NCI-H2107 treated with DMSO at 0.1 percent for 48 hours (cell line): ENCODE results near the gene EMSY.
"Not testable (repeated sequence)": the region's sequence is repeated elsewhere in the genome, so short reads cannot be mapped to it uniquely, and the experiment has no call there.

Experiments used
- DNase-seq: peaks from one replicate; lab custom pipeline; 2025; ENCODE audit not compliant: unreplicated experiment; lab: John Stamatoyannopoulos, UW

Gene EMSY

GRCh38 chr11:76444384-76445120 lies at the start of gene EMSY:
EMSY (plus strand) TSS chr11:76445018; CDS start chr11:76446939, 1,921 bp downstream.
- DNase-seq, result peak; percentile 99

DNA sequence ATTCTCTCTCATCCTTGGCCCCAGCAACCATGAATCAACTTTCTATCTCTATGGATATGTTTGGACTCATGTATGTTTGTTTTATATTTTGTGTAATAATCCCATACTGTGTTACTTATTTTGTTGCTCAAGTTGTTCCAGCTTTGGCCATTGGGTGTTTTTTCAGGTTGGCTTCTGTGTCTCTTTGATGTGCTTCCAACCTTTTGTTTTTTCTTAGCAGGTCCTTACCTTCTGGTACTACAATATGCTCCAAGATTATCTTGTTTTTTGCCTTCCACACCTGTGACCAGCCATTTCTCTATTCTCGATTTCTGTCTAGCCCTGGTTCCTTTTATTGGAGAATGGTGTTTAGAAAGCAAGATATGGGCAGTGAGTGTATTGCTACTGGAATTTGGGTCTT lies 49.5 kb upstream of the EMSY start:
- DNase-seq, result no peak

DNA sequence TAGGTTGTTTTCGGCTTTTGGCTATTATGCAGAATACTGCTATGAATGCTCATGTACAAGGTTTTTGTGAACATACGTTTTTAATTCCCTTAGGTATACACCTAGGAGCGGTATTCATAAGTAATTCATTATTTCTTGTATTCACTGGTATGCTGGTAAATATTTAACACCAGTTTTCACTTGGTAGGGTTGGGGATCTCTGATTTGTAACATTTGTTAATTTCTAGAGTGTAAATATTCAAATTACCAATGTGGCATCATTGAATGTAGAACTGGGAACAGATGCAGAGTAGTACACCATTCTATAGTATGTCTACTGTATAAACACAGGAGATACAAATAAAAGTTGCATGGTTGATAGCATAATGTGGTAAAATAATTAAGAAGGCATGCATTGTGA lies 47.4 kb upstream of the EMSY start:
- no peak for DNase-seq

DNA sequence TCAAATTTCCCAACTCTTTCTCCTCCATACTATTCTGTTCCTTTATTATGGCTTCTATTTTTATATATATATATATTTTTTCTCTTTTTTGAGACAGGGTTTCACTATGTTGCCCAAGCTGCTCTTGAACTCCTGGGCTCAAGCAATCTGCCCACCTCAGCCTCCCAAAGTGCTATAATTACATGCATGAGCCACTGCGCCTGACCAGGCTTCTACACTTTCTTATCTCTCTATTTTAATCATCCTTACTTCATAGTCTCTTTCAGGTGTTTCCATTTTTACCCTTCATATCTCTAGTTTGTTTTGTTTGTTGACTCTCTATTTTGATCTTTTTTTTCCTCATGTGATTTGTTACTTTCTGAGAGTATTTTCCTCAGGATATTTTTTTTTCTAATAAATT lies 43.9 kb upstream of the EMSY start:
- DNase-seq, result no peak

- not testable (repeated sequence) for DNase-seq
Measured at GRCh38 chr11:76401484-76401883, 43.3 kb upstream of the EMSY start.

GRCh38 chr11:76406359-76406758 lies 38.5 kb upstream of the EMSY start:
- no peak for DNase-seq

DNA sequence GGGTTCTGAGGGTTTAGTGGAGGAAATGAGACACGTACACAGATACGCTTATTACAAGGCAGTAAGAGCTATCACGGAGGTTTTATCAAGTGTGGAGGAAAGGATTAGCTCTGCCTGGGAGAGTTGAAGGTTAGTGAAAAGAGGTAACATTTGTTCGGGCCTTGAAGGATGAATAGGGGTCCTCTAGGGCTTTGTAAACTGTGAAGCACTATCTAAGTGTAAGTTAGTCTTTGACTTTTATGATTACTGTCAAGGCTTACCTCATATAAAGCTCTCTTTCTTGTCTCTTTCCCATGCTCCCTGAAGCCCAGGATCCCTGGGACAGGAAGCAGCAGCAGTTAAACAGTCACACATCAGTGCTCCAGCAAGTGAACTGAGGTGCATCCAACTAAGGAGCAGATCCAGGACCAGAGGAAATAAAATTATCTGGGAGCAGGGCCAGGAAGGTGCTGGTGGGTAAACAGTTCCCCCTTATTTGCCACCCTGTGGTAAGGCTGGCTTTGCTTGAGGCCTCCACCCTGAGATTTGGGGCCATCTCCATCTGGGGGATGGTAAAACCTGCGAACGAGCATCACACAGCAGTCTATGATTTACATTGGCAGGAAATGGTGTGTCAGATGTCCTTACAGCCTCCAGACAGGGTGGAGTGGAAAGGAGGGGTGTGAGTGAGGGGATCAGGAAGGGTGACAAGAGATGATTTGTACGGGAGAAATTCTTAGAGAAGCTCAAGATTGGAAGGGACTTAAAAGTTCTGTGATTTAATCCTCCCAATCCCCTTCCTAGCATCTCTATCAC lies 36.5 kb upstream of the EMSY start:
- DNase-seq, result no peak

GRCh38 chr11:76410851-76411357 lies 33.9 kb upstream of the EMSY start:
- DNase-seq, result peak; percentile 16

DNA sequence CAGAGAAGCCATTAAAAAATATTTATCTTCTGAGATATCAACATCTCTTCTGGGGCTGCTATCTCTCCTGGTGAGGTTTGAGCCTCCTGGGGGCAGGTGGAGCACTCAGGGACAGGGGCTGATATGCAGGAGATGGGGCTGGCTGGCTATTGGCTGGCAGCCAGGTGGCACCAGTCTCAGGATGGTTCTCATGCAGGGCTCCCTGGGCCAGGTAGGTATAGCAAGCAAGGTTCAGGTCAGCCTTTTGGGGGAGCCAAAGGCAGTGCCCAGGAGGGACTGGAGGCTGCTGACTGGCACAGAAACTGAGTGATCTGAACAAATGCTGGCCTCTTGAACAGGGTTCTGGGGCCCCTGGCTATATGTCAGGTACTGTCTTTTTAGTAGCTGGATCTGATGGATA lies 29.7 kb upstream of the EMSY start:
- DNase-seq, result no peak

GRCh38 chr11:76419896-76420295 lies 24.9 kb upstream of the EMSY start:
- DNase-seq, result no peak

DNA sequence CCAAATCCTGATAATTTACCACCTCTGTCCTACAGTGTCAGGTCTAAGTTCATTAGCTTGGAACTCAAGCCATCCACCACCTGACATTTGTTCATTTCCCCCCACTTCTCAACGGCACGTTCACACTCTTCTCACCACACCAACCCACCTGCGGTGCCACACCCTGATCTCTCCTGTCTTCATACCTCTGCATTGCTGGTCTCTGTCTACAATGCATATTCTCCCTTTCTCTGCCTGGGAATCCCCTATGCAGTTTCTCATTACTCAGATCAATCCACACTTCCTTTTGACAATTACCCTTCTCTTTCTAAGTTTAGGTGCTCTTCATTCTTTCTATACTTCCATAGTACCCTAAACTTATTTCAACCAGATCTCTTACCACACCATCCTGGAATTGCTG lies 20.4 kb upstream of the EMSY start:
- no peak for DNase-seq

DNA sequence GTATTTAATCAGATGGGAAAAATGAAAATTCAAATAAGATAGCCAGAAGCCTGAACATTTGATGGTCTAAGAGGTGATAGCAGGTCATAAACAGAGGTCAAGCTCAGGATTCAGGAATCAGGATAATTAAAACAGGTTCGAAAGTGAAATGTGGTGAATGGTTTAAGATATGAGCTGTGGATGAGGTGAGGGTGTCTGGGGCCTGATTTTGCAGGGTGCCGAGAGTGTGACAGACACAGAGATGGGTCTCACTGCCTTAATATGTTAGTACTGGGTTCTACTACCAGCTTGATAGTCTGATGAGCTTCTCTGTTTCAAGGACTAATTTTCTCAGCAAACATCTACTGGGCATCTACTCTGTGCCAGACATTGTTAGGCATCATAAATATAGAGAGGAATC lies 19.9 kb upstream of the EMSY start:
- DNase-seq, result no peak

- no peak for DNase-seq
Measured at GRCh38 chr11:76426660-76427059, 18.2 kb upstream of the EMSY start.

DNA sequence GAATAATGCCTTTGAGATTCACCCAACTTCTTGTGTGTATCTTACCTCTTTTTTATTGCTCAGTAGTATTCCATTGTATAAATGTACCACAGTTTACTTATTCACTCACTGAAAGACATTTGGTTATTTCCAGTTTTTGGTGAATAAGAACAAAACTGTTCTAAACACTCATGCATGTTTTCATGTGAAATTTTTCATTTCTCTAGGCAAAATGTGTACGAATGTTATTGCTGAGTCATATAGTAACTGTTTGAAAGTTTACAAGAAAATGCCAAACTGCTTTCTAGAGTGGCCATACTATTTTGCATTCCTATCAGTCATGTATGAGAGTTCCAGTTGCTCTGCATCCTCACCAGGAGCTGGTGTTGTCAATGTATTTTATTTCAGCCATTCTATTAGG lies 8.8 kb upstream of the EMSY start:
- DNase-seq, result no peak

GRCh38 chr11:76443268-76443980 lies 1.4 kb upstream of the EMSY start:
- no peak for DNase-seq

GRCh38 chr11:76444065-76444383 lies 794 bp upstream of the EMSY start:
- DNase-seq, result no peak

DNA sequence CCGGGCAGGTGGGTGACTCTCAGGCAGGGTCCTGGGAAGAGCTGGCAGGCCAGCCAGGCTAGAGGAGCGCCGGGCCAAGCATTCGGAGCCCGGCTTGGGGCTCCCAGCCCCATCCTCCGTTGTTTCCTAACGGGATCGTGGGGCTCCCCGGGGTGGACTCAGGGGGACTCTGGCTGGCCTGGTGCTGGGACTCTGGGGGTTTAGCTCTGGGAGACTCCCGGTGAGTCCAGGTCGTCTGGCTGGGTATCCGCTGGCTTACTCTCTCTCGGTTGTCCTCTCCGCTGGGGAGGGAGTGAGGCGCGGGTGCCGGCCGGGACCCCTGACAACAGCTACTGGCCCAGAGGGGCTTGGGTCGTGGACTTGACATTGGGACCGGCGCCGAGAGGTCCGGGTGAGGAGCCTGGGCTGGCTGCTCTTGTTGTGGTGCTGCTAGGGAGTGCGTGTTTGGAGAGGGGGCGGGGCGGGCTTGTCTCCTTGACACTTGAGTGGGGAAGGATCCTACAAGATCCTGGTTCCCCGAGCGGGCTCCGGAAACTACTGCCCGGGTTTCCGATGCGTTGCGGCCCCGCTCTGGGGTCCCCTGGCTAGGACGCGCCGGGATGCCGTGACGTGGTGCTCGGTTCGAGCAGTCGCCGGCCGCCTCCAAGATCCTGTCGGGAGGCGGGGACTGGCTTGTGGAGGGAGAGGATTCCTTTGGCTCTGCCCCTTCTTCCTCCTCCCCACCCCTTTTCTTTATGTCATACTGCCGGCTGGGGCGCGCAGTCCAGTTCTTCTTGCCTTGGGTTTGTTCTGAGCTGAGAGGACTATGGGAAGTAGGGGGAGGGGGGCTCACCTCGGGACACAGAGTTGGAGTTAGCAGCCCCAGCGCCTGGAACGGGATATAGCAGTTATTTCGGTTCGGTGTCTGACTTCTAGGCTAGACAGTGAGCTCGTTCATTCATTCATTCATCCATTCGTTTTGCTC lies 585 bp downstream of the EMSY start:
- peak; percentile 42 for DNase-seq

DNA sequence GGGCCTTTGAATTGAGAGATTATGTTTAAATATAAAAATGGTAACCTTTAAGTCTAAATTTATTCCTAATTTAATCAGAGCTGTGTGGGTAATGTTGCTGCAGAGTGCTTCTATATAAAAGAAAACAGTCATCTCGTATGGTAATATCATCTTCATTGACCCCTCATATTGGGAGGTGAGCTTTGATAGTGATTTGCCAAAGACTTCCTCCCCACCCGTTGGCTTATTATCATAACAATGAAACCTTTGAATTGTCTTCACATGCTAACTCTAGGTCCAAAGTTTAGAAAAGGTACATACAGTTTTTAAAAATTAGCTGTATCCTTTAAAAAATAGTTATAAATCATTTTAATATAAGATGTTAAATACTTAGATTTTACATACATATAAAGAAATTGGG lies 3.7 kb downstream of the EMSY start:
- DNase-seq, result no peak

DNA sequence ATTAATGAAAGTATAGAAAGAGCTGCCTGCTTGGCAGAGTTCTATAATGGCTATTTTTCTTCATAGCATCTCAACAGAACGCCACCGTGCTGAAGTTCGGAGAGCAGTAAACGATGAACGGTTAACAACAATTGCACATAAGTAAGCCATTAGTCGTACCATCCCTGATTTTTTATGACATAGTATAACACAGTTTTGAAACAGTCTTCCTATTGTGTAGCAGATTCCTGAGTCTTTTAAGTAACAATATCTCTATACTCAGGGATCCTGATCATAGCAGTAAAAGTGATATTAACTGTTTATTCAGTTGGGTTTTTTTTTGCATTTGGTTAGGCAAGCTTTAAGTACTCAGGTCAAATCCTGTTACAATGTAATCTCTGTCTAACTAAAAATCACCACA lies 8.4 kb downstream of the EMSY start:
- DNase-seq, result no peak

GRCh38 chr11:76455331-76455730 lies 10.5 kb downstream of the EMSY start:
- DNase-seq, result no peak

GRCh38 chr11:76455931-76456330 lies 11.1 kb downstream of the EMSY start:
- DNase-seq, result no peak
